GOT3 (cell line): ENCODE data around the gene MR1.
"Not testable (repeated sequence)": the region's sequence is repeated elsewhere in the genome, so short reads cannot be mapped to it uniquely, and the experiment has no call there.

ENCODE experiments used
- DNase-seq: peaks from one replicate; lab custom pipeline; 2025; ENCODE audit warnings: mixed read lengths; lab: John Stamatoyannopoulos, UW

MR1 gene

GRCh38 chr1:181028615-181029014 lies 5.2 kb upstream of the MR1 start:
- DNase-seq, result no peak

GRCh38 chr1:181032535-181032934 lies 1.2 kb upstream of the MR1 start:
- no peak for DNase-seq

- no peak for DNase-seq
Measured at GRCh38 chr1:181033128-181033798, 520 bp upstream of the MR1 start.

- DNase-seq, result not testable (repeated sequence)
Measured at GRCh38 chr1:181035210-181035609, 1.4 kb downstream of the MR1 start.

GRCh38 chr1:181036107-181036836 lies 2.5 kb downstream of the MR1 start:
- no peak for DNase-seq

- no peak for DNase-seq
Measured at GRCh38 chr1:181037386-181037785, 3.6 kb downstream of the MR1 start.

GRCh38 chr1:181038399-181038873 lies 4.7 kb downstream of the MR1 start:
- DNase-seq, result no peak

- no peak for DNase-seq
Measured at GRCh38 chr1:181040284-181040865, 6.6 kb downstream of the MR1 start.

GRCh38 chr1:181043025-181043888 lies 9.5 kb downstream of the MR1 start:
- DNase-seq, result no peak

- DNase-seq, result no peak
Measured at GRCh38 chr1:181044449-181044966, 10.7 kb downstream of the MR1 start.

- not testable (repeated sequence) for DNase-seq
Measured at GRCh38 chr1:181045946-181046345, 12.2 kb downstream of the MR1 start.

- DNase-seq, result no peak
Measured at GRCh38 chr1:181049378-181049777, 15.6 kb downstream of the MR1 start.

GRCh38 chr1:181050922-181051321 lies 17.1 kb downstream of the MR1 start:
- no peak for DNase-seq

GRCh38 chr1:181056560-181056959 lies 22.8 kb downstream of the MR1 start:
- DNase-seq, result no peak

- no peak for DNase-seq
Measured at GRCh38 chr1:181057079-181057478, 23.3 kb downstream of the MR1 start.

GRCh38 chr1:181059435-181059834 lies 25.7 kb downstream of the MR1 start:
- no peak for DNase-seq

GRCh38 chr1:181060066-181060465 lies 26.3 kb downstream of the MR1 start:
- DNase-seq, result no peak

GRCh38 chr1:181060947-181061346 lies 27.2 kb downstream of the MR1 start:
- not testable (repeated sequence) for DNase-seq

GRCh38 chr1:181061487-181061886 lies 27.7 kb downstream of the MR1 start:
- DNase-seq, result no peak

- DNase-seq, result no peak
Measured at GRCh38 chr1:181061891-181062835, 28.4 kb downstream of the MR1 start.
